ENCODE measurements around the gene BPIFB6. TPM values are rescaled to one million over a fixed set of nuclear protein-coding genes. Genes with fewer than 3 reads are reported as not detected.

The BPIFB6 gene
- total RNA-seq, 1 donor from 2014 or later = not detected

- H3K36me3 Mint-ChIP-seq (ENCODE audit: low read depth) = no peaks in the 10 kb centered on the region
- H3K27me3 Mint-ChIP-seq (ENCODE audit: insufficient read depth) = peaks cover 7% of the 10 kb centered on the region
- H3K9me3 Mint-ChIP-seq = no peaks in the 10 kb centered on the region
- no peaks in the 10 kb centered on the region for H3K4me1 Mint-ChIP-seq (ENCODE audit: low read depth)
- no peak for DNase-seq (ENCODE audit: low spot score)
- H3K4me3 Mint-ChIP-seq = no peak overlapping the region
- intact Hi-C loops (cut with micrococcal nuclease) = no loop called here
- no peak overlapping the region for H3K27ac Mint-ChIP-seq
These were observed 14.8 kb upstream of the BPIFB6 start for GRCh38 chr20:33016581-33017109.

GRCh38 chr20:33017542-33017941, 13.9 kb upstream of the BPIFB6 start:
- no peaks in the 10 kb centered on the region for H3K9me3 Mint-ChIP-seq
- no peaks in the 10 kb centered on the region for H3K36me3 Mint-ChIP-seq (ENCODE audit: low read depth)
- no peak for DNase-seq (ENCODE audit: low spot score)
- intact Hi-C loops (cut with micrococcal nuclease) = no loop called here
- H3K4me3 Mint-ChIP-seq = no peak overlapping the region
- H3K27ac Mint-ChIP-seq = no peak overlapping the region
- peaks cover 7% of the 10 kb centered on the region for H3K27me3 Mint-ChIP-seq (ENCODE audit: insufficient read depth)
- H3K4me1 Mint-ChIP-seq (ENCODE audit: low read depth) = no peaks in the 10 kb centered on the region

GRCh38 chr20:33018169-33018931, 13.1 kb upstream of the BPIFB6 start:
- Mint-ChIP-seq H3K27me3 (ENCODE audit: insufficient read depth) (peaks cover 7% of the 10 kb centered on the region), H3K36me3 (ENCODE audit: low read depth) (no peaks in the 10 kb centered on the region), H3K4me3 (no peak overlapping the region), H3K4me1 (ENCODE audit: low read depth) (no peaks in the 10 kb centered on the region), H3K9me3 (no peaks in the 10 kb centered on the region), H3K27ac (no peak overlapping the region)
- DNase-seq (ENCODE audit: low spot score) = no peak
- intact Hi-C loops (cut with micrococcal nuclease) = no loop called here

- no peak for DNase-seq (ENCODE audit: low spot score)
- Mint-ChIP-seq H3K36me3 (ENCODE audit: low read depth) (no peaks in the 10 kb centered on the region), H3K4me1 (ENCODE audit: low read depth) (no peaks in the 10 kb centered on the region), H3K4me3 (no peak overlapping the region), H3K27ac (no peak overlapping the region), H3K27me3 (ENCODE audit: insufficient read depth) (peaks cover 5% of the 10 kb centered on the region), H3K9me3 (no peaks in the 10 kb centered on the region)
- intact Hi-C loops (cut with micrococcal nuclease) = no loop called here
These were observed 11.8 kb upstream of the BPIFB6 start for GRCh38 chr20:33019465-33020277.

GRCh38 chr20:33020278-33021161, 10.9 kb upstream of the BPIFB6 start:
- no peaks in the 10 kb centered on the region for H3K9me3 Mint-ChIP-seq
- H3K36me3 Mint-ChIP-seq (ENCODE audit: low read depth) = no peaks in the 10 kb centered on the region
- H3K4me3 Mint-ChIP-seq = no peak overlapping the region
- intact Hi-C loops (cut with micrococcal nuclease) = no loop called here
- no peak overlapping the region for H3K27ac Mint-ChIP-seq
- peaks cover 4% of the 10 kb centered on the region for H3K27me3 Mint-ChIP-seq (ENCODE audit: insufficient read depth)
- no peak for DNase-seq (ENCODE audit: low spot score)
- H3K4me1 Mint-ChIP-seq (ENCODE audit: low read depth) = no peaks in the 10 kb centered on the region

GRCh38 chr20:33021879-33022278, 9.6 kb upstream of the BPIFB6 start:
- Mint-ChIP-seq H3K36me3 (ENCODE audit: low read depth) (no peaks in the 10 kb centered on the region), H3K4me3 (no peak overlapping the region)
- intact Hi-C loops (cut with micrococcal nuclease) = no loop called here

GRCh38 chr20:33022289-33022688, 9.2 kb upstream of the BPIFB6 start:
- no peak for DNase-seq (ENCODE audit: low spot score)
- no peak overlapping the region for H3K4me3 Mint-ChIP-seq
- no peaks in the 10 kb centered on the region for H3K4me1 Mint-ChIP-seq (ENCODE audit: low read depth)
- intact Hi-C loops (cut with micrococcal nuclease) = no loop called here
- H3K36me3 Mint-ChIP-seq (ENCODE audit: low read depth) = no peaks in the 10 kb centered on the region
- H3K27me3 Mint-ChIP-seq (ENCODE audit: insufficient read depth) = peaks cover 3% of the 10 kb centered on the region
- no peaks in the 10 kb centered on the region for H3K9me3 Mint-ChIP-seq
- H3K27ac Mint-ChIP-seq = no peak overlapping the region

More at GRCh38 chr20:33021879-33022278, 9.6 kb upstream of the BPIFB6 start:
- peaks cover 3% of the 10 kb centered on the region for H3K27me3 Mint-ChIP-seq (ENCODE audit: insufficient read depth)
- H3K27ac Mint-ChIP-seq = no peak overlapping the region
- no peaks in the 10 kb centered on the region for H3K9me3 Mint-ChIP-seq
- H3K4me1 Mint-ChIP-seq (ENCODE audit: low read depth) = no peaks in the 10 kb centered on the region
- no peak for DNase-seq (ENCODE audit: low spot score)

- no peaks in the 10 kb centered on the region for H3K27me3 Mint-ChIP-seq (ENCODE audit: insufficient read depth)
- H3K4me3 Mint-ChIP-seq = no peak overlapping the region
- DNase-seq (ENCODE audit: low spot score) = no peak
- H3K9me3 Mint-ChIP-seq = no peaks in the 10 kb centered on the region
- intact Hi-C loops (cut with micrococcal nuclease) = no loop called here
- no peaks in the 10 kb centered on the region for H3K4me1 Mint-ChIP-seq (ENCODE audit: low read depth)
- H3K27ac Mint-ChIP-seq = no peak overlapping the region
- H3K36me3 Mint-ChIP-seq (ENCODE audit: low read depth) = no peaks in the 10 kb centered on the region
These were observed 8.6 kb upstream of the BPIFB6 start for GRCh38 chr20:33022694-33023438.

- Mint-ChIP-seq H3K4me3 (no peak overlapping the region), H3K9me3 (no peaks in the 10 kb centered on the region), H3K27ac (no peak overlapping the region), H3K27me3 (ENCODE audit: insufficient read depth) (no peaks in the 10 kb centered on the region), H3K36me3 (ENCODE audit: low read depth) (no peaks in the 10 kb centered on the region), H3K4me1 (ENCODE audit: low read depth) (no peaks in the 10 kb centered on the region)
- no peak for DNase-seq (ENCODE audit: low spot score)
- intact Hi-C loops (cut with micrococcal nuclease) = no loop called here
These were observed 7.8 kb upstream of the BPIFB6 start for GRCh38 chr20:33023439-33024242.

- Mint-ChIP-seq H3K27me3 (ENCODE audit: insufficient read depth) (no peaks in the 10 kb centered on the region), H3K27ac (no peak overlapping the region), H3K9me3 (no peaks in the 10 kb centered on the region), H3K36me3 (ENCODE audit: low read depth) (no peaks in the 10 kb centered on the region), H3K4me3 (no peak overlapping the region), H3K4me1 (ENCODE audit: low read depth) (no peaks in the 10 kb centered on the region)
- no peak for DNase-seq (ENCODE audit: low spot score)
- intact Hi-C loops (cut with micrococcal nuclease) = no loop called here
These were observed 7.2 kb upstream of the BPIFB6 start for GRCh38 chr20:33024243-33024560.

- H3K4me3 Mint-ChIP-seq = no peak overlapping the region
These were observed 6.7 kb upstream of the BPIFB6 start for GRCh38 chr20:33024609-33025317.

More at GRCh38 chr20:33024609-33025317, 6.7 kb upstream of the BPIFB6 start:
- H3K27me3 Mint-ChIP-seq (ENCODE audit: insufficient read depth) = no peaks in the 10 kb centered on the region
- DNase-seq (ENCODE audit: low spot score) = no peak
- no peaks in the 10 kb centered on the region for H3K4me1 Mint-ChIP-seq (ENCODE audit: low read depth)
- no peaks in the 10 kb centered on the region for H3K9me3 Mint-ChIP-seq
- intact Hi-C loops (cut with micrococcal nuclease) = no loop called here
- H3K36me3 Mint-ChIP-seq (ENCODE audit: low read depth) = no peaks in the 10 kb centered on the region
- no peak overlapping the region for H3K27ac Mint-ChIP-seq

All from activated T-helper 1 cell treated with anti-CD3 and anti-CD28 coated beads, Interleukin-12 subunit alpha, Interleukin-12 subunit beta, Interleukin-2, Interleukin-4 antibody, amounts not matched to agents 30 ng/mL and 10 ng/mL and 1 ng/mL, durations not matched to agents 14 hours and 24 hours and 36 hours (primary cell).